GM10847 (cell line): ENCODE measurements around the gene DOCK1.

Experiments used
- POLR2A ChIP-seq: IDR thresholded peaks from 2 replicates; pipeline ENCODE4 v1.6.1; 2011; ENCODE audit not compliant: insufficient read length; ENCODE audit errors: extremely low read depth

DOCK1 gene

GRCh38 chr10:127441350-127442219 lies 536.4 kb downstream of the DOCK1 start:
- no peak for TF ChIP-seq POLR2A

- no peak for TF ChIP-seq POLR2A
Measured at GRCh38 chr10:127442220-127442525, 536.9 kb downstream of the DOCK1 start.

DNA sequence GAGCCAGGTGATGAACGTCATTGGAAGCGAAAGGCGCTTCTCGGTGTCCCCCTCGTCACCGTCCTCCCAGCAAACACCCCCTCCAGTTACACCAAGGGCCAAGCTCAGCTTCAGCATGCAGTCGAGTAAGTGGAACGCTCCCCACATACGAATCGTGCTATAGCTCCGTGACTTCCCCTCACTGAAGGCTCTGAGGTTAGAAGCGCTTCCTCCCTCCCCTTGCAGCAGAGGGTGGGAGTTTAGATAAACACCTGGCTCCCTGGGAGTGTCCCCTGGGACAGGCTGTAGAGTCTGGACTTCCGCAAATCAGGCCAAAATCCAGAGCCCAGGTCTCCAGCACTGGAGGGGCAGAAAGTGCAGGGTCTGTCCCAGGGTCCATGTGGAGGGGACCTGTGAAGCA lies 538.9 kb downstream of the DOCK1 start:
- TF ChIP-seq POLR2A: no peak

GRCh38 chr10:127447197-127447596 lies 542.0 kb downstream of the DOCK1 start:
- no peak for TF ChIP-seq POLR2A

GRCh38 chr10:127449490-127449889 lies 544.3 kb downstream of the DOCK1 start:
- no peak for TF ChIP-seq POLR2A

DNA sequence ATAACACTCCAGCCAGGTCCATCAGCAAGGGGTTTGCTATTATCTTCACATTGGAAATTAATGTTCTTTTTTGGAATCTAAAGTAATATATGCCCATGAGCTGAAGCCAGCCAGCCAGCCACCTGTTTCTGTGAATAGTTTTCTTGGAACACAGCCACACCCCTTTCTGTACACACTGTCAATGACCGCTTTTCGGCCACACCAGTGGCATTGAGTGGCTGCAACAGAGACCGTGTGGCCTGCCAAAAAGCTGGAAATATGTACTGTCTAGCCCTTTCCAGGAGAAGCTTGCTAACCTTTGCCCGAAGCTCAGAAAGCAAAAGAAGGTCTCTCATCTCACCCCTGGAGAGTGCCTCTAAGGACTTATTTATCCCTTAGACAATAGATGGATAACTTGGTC lies 545.4 kb downstream of the DOCK1 start:
- no peak for TF ChIP-seq POLR2A

DNA sequence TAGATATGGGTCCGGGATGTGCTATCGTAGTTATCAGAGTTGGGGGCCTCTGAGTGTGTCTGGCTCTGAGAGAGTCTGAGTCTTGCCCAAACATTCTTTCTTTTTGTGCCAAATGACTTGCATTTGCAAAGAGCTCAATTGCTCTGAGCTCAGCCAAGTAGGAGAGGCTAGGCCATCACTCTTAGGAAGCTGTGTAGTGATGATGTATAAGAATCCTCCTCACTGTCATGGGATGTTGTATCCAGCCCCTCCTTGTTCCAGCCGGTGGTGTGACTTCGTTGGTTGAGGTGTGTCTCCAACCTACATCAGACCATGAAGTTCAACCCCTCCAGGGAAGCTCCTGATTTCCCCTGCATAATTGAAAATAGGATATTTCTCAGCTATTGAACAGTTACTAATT lies 546.4 kb downstream of the DOCK1 start:
- no peak for TF ChIP-seq POLR2A

GRCh38 chr10:127452568-127452967 lies 547.3 kb downstream of the DOCK1 start:
- no peak for TF ChIP-seq POLR2A

DNA sequence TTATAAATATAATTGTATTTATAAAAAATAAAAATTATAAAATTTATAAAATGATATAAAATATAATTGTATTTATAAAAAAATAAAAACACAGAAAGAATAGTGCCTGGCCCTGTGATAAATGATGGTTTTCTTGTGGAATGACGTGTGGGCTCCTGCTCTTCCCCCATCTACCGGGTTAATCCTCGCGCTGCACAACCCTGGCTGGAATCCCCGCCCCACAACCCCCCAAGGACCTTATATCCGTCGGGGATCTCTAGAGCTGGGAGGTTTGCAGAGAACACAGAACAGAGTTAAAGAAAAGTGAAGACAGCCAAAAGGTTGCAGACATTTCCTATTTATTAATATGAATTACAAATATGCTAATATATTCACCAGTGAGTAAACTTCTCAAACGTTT lies 548.5 kb downstream of the DOCK1 start:
- TF ChIP-seq POLR2A: no peak

- no peak for TF ChIP-seq POLR2A
Measured at GRCh38 chr10:127456122-127456521, 550.9 kb downstream of the DOCK1 start.

DNA sequence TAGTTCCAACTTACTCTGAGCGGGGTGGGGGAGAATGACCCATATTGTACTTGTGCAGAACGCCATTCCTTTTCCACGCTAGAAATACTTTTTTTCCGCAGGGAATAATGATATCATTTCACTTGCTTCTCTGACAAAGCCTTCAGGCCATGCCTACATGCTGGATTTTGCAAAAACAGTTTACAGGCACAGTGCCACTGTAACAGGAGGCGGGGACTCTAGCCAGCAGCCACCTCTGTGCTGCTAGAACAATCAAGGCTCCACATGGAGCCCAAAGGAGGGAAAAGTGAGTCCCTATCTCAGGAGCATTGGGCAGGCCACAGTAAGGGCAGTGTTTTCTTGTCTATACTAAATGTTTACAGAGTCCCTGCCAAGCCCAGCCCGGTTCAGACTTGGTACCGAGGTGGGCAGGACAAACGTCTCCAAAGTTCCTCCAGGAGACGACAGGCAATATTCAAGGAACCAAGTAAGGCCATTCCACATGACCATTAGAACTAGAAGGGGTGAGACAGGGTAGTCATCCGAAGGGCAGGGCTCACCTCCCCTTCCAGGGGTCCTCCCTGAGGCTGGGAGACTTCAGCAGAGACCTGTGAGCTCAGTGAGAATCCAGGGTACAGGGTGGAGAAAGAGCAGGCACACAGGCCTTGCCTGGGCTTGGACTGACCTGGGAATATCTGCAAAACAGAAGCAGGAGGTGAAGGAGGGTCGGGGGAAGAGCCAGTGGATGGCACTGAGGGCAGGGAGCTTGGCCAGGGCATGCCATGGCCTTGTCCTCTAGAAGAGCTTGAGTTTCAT lies 553.0 kb downstream of the DOCK1 start:
- TF ChIP-seq POLR2A: no peak

GRCh38 chr10:127458829-127459228 lies 553.6 kb downstream of the DOCK1 start:
- no peak for TF ChIP-seq POLR2A

GRCh38 chr10:127459918-127460317 lies 554.7 kb downstream of the DOCK1 start:
- TF ChIP-seq POLR2A: no peak

- no peak for TF ChIP-seq POLR2A
Measured at GRCh38 chr10:127462643-127463295, 557.5 kb downstream of the DOCK1 start.

DNA sequence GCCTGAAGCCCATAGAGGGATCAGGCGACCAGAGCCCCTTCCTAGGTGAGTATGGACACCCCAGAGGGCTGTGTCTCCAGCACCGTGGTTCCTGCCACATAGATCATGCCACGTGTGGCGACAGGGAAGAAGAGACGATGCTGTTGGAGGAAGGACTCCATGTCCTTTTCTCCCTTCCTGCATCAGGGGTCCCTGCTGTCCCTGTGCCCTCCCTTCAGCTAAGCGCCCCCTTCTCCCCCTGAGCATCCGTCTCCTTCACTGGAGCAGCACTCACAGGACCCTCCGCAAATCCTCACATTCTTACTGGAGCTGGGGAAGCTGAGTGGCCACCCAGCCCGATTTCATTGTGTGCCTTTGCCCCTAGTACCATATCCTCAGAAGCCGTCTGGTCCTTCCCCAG lies 558.3 kb downstream of the DOCK1 start:
- no peak for TF ChIP-seq POLR2A

- no peak for TF ChIP-seq POLR2A
Measured at GRCh38 chr10:127464561-127464960, 559.3 kb downstream of the DOCK1 start.
